GM10266 (cell line): ENCODE results near the gene ZNF594.
"Not testable (repeated sequence)": the region's sequence is repeated elsewhere in the genome, so short reads cannot be mapped to it uniquely, and the experiment has no call there.

Experiments used
- DNase-seq: peaks from one replicate; pipeline ENCODE4 v3.0.0; 2012; ENCODE audit errors: extremely low spot score
- TF ChIP-seq, protein P1 (sequence below): IDR thresholded peaks from 2 replicates; pipeline ENCODE4 v1.5.1; 2012; ENCODE audit warnings: mild to moderate bottlenecking, low read depth; ENCODE audit not compliant: control insufficient read depth, insufficient read depth; ENCODE audit errors: missing control alignments

Gene ZNF594

DNA sequence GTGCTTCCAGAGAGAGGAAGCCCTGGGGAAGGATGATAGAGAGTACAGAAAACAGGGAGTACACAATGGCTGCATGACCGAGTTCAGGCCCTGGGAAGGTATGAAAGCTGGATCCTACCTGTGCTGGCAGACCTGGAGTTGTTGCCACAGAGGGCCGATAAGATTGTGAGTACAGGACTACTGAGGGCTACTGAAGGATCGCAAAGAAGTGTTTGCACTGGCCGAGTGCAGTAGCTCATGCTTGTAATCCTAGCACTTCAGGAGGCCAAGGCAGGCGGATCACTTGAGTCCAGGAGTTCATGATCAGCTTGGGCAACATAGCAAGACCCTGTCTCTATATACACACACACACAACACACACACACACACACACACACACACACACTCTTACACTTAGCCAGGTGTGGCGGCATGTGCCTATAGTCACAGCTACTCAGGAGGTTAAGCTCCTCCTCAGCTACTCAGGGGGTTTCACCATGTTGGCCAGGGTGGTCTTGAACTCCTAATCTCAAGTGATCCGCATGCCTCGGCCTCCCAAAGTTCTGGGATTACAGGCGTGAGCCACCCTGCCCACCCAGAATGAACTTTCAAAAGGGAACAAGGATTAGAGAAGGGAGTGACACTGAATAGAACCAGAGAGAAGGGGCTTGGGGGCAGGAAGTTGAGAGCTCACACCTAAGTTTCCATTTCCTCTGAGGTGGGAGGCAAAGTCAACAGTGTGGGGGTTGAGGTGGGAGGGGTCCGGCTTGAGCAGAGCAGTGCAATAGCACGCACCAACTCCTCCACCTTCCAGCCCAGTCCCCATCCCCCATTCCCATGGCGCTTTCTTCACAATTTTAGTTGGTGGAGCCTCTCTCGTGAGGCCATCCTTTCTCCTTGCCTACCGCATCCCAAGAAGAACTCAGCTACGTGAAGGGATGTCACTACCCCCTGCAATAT, 35.5 kb upstream of the ZNF594 start:
- DNase-seq, result peak; percentile 42
- TF ChIP-seq, protein P1, sequence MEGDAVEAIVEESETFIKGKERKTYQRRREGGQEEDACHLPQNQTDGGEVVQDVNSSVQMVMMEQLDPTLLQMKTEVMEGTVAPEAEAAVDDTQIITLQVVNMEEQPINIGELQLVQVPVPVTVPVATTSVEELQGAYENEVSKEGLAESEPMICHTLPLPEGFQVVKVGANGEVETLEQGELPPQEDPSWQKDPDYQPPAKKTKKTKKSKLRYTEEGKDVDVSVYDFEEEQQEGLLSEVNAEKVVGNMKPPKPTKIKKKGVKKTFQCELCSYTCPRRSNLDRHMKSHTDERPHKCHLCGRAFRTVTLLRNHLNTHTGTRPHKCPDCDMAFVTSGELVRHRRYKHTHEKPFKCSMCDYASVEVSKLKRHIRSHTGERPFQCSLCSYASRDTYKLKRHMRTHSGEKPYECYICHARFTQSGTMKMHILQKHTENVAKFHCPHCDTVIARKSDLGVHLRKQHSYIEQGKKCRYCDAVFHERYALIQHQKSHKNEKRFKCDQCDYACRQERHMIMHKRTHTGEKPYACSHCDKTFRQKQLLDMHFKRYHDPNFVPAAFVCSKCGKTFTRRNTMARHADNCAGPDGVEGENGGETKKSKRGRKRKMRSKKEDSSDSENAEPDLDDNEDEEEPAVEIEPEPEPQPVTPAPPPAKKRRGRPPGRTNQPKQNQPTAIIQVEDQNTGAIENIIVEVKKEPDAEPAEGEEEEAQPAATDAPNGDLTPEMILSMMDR, result no peak

DNA sequence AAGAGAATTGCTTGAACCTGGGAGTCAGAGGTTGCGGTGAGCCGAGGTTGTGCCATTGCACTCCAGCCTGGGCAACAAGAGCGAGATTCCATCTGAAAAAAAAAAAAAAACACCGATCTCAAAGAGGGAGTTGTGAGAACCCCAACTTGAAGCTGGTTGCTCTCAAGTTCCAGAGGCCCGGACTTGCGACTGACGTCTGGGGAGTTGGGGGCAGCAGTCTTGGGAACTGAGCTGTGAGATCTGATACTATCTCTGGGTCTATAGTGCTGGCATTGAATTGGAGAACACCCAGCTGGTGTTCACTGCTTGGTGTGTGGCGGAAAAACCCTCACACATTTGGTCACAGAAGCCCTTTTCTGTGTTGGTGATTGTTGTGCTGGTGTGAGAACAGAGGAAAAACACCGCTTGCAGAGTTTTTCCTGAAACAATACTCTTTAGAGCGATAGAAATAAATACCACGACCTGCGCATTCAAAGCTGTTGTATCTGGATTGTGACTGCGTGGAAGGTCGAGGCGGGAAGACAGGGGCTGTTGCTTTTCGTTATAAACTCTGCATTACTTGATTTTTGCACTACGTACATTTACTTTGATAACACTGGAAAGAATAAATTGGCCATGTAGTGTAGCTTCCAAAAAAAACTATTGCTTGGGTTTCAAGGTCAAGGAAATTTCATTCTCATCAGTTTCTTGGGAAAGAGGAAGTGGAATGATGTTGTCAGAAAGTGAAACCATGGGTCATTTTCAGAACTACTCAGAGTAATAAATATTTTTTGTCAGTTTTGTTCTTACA, 34.2 kb upstream of the ZNF594 start:
- TF ChIP-seq, protein P1, result no peak
- no peak for DNase-seq

DNA sequence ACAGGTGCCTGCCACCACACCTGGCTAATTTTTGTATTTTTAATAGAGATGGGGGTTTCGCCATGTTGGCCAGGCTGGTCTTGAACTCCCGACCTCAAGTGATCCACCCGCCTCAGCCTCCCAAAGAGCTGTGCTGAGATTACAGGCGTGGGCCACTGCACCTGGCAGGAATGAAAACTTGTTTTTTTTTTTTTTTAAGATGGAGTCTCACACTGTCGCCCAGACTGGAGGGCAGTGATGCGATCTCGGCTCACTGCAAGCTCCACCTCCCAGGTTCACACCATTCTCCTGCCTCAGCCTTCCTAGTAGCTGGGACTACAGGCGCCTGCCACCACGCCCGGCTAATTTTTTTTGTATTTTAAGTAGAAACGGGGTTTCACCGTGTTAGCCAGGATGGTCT, 30.2 kb upstream of the ZNF594 start:
- not testable (repeated sequence) for DNase-seq

DNA sequence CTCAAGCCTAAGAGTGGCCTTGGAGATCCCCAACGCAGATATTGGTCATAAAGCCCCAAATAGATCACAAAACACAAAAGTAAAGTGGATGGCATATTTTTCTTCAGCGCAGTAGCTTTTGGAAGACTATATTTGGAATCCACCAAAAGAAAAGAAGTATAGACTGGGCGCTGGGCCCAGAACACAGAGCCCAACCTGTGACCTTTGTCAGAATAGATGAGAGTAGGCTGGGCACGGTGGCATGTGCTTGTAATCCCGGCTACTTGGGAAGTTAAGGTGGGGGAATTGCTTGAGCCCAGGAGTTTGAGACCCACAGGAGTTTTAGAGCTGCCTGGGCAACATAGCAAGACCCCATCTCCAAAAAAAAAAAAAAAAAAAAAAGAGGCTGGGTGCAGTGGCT, 28.4 kb upstream of the ZNF594 start:
- no peak for DNase-seq
- TF ChIP-seq, protein P1, result no peak

DNA sequence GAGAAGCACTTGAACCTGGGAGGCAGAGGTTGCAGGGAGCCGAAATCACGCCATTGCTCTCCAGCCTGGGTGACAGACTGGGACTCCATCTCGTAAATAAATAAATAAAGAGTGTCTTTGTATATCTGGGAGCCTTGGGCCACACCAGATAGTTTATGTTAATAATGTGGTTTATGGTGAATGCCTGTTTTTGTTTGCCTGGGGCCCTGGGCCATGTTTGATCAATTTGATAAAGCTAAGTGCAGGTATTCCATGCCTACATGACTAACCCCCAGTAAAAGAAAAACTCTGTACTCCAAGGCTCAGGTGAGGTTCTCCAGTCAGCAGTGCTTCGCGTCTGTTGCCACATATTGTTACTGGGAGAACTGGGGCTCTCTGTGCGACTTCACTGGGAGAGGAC, 27.9 kb upstream of the ZNF594 start:
- TF ChIP-seq, protein P1, result no peak
- DNase-seq, result no peak

DNA sequence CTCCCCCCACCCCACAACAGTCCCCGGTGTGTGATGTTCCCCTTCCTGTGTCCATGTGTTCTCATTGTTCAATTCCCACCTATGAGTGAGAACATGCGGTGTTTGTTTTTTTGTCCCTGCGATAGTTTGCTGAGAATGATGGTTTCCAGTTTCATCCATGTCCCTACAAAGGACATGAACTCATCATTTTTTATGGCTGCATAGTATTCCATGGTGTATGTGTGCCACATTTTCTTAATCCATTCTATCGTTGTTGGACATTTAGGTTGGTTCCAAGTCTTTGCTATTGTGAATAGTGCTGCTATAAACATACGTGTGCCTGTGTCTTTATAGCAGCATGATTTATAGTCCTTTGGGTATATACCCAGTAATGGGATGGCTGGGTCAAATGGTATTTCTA, 25.9 kb upstream of the ZNF594 start:
- DNase-seq, result not testable (repeated sequence)

DNA sequence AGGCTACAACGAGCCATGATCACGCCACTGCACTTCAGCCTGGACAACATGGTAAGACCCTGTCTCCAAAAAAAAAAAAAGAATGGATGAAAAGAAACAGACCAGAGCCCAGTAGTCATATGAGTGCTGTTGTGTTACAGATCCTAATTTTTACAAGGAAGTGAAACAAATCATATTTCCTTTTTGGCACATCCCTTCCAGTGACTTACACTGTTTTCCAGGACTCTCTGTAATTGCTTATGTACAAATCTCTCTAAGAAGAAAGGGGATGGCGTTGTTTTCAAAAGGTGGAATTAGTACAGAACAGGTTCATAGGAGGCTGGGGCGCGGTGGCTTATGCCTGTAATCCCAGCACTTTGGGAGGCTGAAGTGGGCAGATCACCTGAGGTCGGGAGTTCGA, 19.8 kb upstream of the ZNF594 start:
- TF ChIP-seq, protein P1, result no peak
- no peak for DNase-seq

DNA sequence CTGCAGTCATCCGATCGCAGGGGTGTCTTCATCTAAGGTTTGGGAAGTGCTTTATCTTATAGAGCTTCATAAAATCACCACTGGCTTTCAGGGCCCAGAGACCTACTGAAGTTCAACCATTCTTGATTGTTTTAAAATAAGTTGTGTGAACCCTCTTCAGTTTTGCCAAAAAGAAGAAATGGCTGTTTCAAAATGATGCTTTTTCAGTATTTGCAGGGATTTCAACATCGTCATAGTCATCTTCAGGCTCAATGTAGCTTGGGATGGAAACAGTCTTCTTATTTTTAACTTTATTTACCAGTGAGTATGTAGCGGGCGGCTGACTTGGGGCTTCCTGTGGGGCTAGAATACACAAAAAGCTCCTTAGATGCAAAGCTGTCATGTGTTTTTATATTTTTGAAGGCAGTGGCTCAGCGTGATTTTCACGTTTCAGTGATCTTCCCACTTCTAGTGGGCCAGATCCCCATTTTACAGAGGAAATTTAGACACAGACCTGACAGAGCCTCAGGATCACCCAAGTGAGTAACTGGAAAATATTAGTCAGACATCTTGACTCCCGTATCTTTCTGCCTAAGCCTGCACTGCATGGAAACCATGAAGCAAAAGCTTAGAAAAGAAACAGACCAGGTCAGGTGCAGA, 19.1 kb upstream of the ZNF594 start:
- DNase-seq, result no peak
- TF ChIP-seq, protein P1, result no peak
